Lung (tissue), 12 donors: ENCODE data around the gene GGT5. TPM values are rescaled to one million over a fixed set of nuclear protein-coding genes. Genes with fewer than 3 reads are reported as not detected.

Source experiments
- ATAC-seq: fragments of 200-7000 bp; cut with Tn5 transposase; one replicate; pipeline ENCODE4 v1.9.1; 2020; ENCODE audit warnings: moderate number of reproducible peaks; ENCODE audit not compliant: insufficient read depth, low FRiP score
- DNase-seq, 3 donors: peaks; one replicate each; pipeline ENCODE4 v3.0.0-alpha.2; 2013 to 2017
- H3K27ac ChIP-seq, 2 donors: one replicate each; pipeline ENCODE4 v1.5.1; 2013; ENCODE audit warnings: mild to moderate bottlenecking in 2 of 2, moderate library complexity in 2 of 2, control low read depth in 1 of 2, inconsistent platforms in 1 of 2, low read depth in 1 of 2, low read length in 1 of 2
- H3K27me3 ChIP-seq, 3 donors: one replicate each; pipeline ENCODE4 v1.5.1; 2013; ENCODE audit warnings: low read length in 2 of 3; ENCODE audit not compliant: control insufficient read depth in 3 of 3, insufficient read depth in 3 of 3
- H3K36me3 ChIP-seq, 4 donors: one replicate each; pipeline ENCODE4 v1.5.1; 2013; ENCODE audit warnings: low read length in 4 of 4, mild to moderate bottlenecking in 1 of 4, moderate library complexity in 1 of 4; ENCODE audit not compliant: control insufficient read depth in 4 of 4, insufficient read depth in 4 of 4
- H3K4me1 ChIP-seq, 5 donors: one replicate each; pipeline ENCODE4 v1.5.1; 2013; ENCODE audit warnings: low read length in 5 of 5, mild to moderate bottlenecking in 2 of 5, moderate library complexity in 1 of 5; ENCODE audit not compliant: control insufficient read depth in 5 of 5, insufficient read depth in 5 of 5
- H3K4me3 ChIP-seq: one replicate; pipeline ENCODE4 v1.5.1; 2013; ENCODE audit warnings: mild to moderate bottlenecking, control low read depth, moderate library complexity
- H3K9ac ChIP-seq, 2 donors: one replicate each; pipeline ENCODE4 v1.5.1; 2013; ENCODE audit warnings: low read length in 2 of 2, control low read depth in 1 of 2; ENCODE audit not compliant: insufficient read depth in 1 of 2
- H3K9me3 ChIP-seq, 4 donors: one replicate each; pipeline ENCODE4 v1.5.1; 2013; ENCODE audit warnings: low read length in 3 of 4, mild to moderate bottlenecking in 1 of 4, moderate library complexity in 1 of 4; ENCODE audit not compliant: control insufficient read depth in 4 of 4, insufficient read depth in 3 of 4
- CTCF ChIP-seq: IDR thresholded peaks from 2 replicates; pipeline ENCODE4 v1.5.1; 2012; ENCODE audit warnings: mild to moderate bottlenecking; ENCODE audit errors: control extremely low read depth, extremely low read depth
- WGBS, 2 donors: extraction: QIAGEN DNeasy Blood & Tissue Kit; methylation state at CpG; one replicate each; pipeline ENCODE4 v1.1.7; 2013; 5-methylcytosine and 5-hydroxymethylcytosine counted together
- polyA plus RNA-seq, 2 donors: library from polyadenylated mRNA; stranded (reverse); fragments of 200-250 nt; gene quantifications; one replicate each; pipeline ENCODE4 v1.2.1, GENCODE V29; 2013
- total RNA-seq, 2 donors: library from RNA; depleted of rRNA in 1 of 2; stranded (reverse); fragments of >200 nt in 1 of 2; gene quantifications; one replicate each; pipeline ENCODE4 v1.2.1, GENCODE V29; 2014 to 2021
- donor health status: control.
- donor health status: control.
- donor health status: Bipolar disorder and iron deficiency.
- donor health status: healthy.
- donor health status: DM: yes; HTN: yes; CAD: no.

GGT5 gene
- total and polyA plus RNA-seq, 4 donors = 9.8 to 92.0 (median 54.7) TPM

GRCh38 chr22:24231706-24232105 is 13.2 kb downstream of the GGT5 start:
- no peaks in the 10 kb centered on the region for H3K27me3 ChIP-seq
- ATAC-seq = no peak
- no peak overlapping the region for H3K27ac ChIP-seq
- H3K9me3 ChIP-seq = no peaks in the 10 kb centered on the region
- H3K9ac ChIP-seq = no peak overlapping the region
- H3K4me3 ChIP-seq = no peak overlapping the region
- no peaks in the 10 kb centered on the region for H3K4me1 ChIP-seq
- no peak for TF ChIP-seq CTCF
- no peak for DNase-seq
- 92 to 95% methylated on average over 9 of the region's 9 CpGs for WGBS, 2 donors
- H3K36me3 ChIP-seq = peaks cover 0 to 7% (median 0%) of the 10 kb centered on the region in 4 donors

- peak in 1 of 3 donors; percentile 35 for DNase-seq
- TF ChIP-seq CTCF = no peak
- Histone ChIP-seq H3K9ac (no peak overlapping the region), H3K36me3 (peaks cover 0 to 10% (median 0%) of the 10 kb centered on the region in 4 donors), H3K4me1 (no peaks in the 10 kb centered on the region), H3K27ac (no peak overlapping the region), H3K9me3 (no peaks in the 10 kb centered on the region), H3K4me3 (no peak overlapping the region), H3K27me3 (no peaks in the 10 kb centered on the region)
- 58 to 68% methylated on average over 18 of the region's 18 CpGs for WGBS, 2 donors
- ATAC-seq = no peak
These were observed 13.8 kb downstream of the GGT5 start for GRCh38 chr22:24230911-24231656.

DNA sequence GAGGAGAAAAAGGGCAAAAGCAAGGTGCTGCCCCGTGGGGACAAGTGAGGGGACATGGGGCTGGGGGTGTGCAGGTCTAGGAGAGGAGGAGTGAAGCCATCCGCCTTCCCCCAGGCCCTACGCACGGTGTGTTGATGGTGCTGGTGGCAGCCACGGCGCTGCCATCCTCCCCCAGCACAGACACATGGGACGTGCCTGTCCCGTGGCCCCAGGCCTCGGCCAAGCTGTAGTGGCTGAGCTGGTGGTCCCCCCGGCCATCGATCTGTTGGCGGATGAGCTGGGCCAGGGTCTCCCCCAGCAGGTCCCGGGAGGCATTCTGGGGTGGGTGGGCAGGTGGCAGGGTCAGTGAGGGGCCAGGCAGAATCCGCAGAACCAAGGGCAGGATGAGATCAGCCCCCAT is 18.9 kb downstream of the GGT5 start:
- Histone ChIP-seq H3K9ac (no peak overlapping the region), H3K4me1 (no peaks in the 10 kb centered on the region), H3K4me3 (no peak overlapping the region), H3K27ac (no peak overlapping the region), H3K9me3 (peaks cover 0 to 8% (median 3%) of the 10 kb centered on the region in 4 donors), H3K27me3 (no peaks in the 10 kb centered on the region), H3K36me3 (peaks cover 0 to 16% (median 0%) of the 10 kb centered on the region in 4 donors)
- 98 to 99% methylated on average over 14 of the region's 14 CpGs for WGBS, 2 donors
- no peak for TF ChIP-seq CTCF
- ATAC-seq = no peak
- DNase-seq = no peak
